ENCODE measurements around the gene HPS4.

The HPS4 gene

GRCh38 chr22:26481112-26481693 lies 2.4 kb downstream of the HPS4 start:
- no peak for TF ChIP-seq CTCF (IDR thresholded peaks at IDR 0.05; ENCODE audit: low read depth, low read length)
- no peak for DNase-seq (ENCODE audit: low read depth in 2 of 2)
- H3K4me3 ChIP-seq (replicated peaks in 1 of 2; ENCODE audit: low read depth in 2 of 2, low read length in 2 of 2) = no peak overlapping the region

- no peak overlapping the region for H3K4me3 ChIP-seq (replicated peaks in 1 of 2; ENCODE audit: low read depth in 2 of 2, low read length in 2 of 2)
- no peak for DNase-seq (ENCODE audit: low read depth in 2 of 2)
- TF ChIP-seq CTCF (IDR thresholded peaks at IDR 0.05; ENCODE audit: low read depth, low read length) = no peak
Measured at GRCh38 chr22:26480611-26480932, 3.0 kb downstream of the HPS4 start.

- no peak overlapping the region for H3K4me3 ChIP-seq (replicated peaks in 1 of 2; ENCODE audit: low read depth in 2 of 2, low read length in 2 of 2)
- DNase-seq (ENCODE audit: low read depth in 2 of 2) = no peak
- TF ChIP-seq CTCF (IDR thresholded peaks at IDR 0.05; ENCODE audit: low read depth, low read length) = no peak
Measured at GRCh38 chr22:26479792-26480610, 3.6 kb downstream of the HPS4 start.

GRCh38 chr22:26479043-26479791 lies 4.4 kb downstream of the HPS4 start:
- DNase-seq (ENCODE audit: low read depth in 2 of 2) = no peak
- H3K4me3 ChIP-seq (replicated peaks in 1 of 2; ENCODE audit: low read depth in 2 of 2, low read length in 2 of 2) = no peak overlapping the region
- no peak for TF ChIP-seq CTCF (IDR thresholded peaks at IDR 0.05; ENCODE audit: low read depth, low read length)

GRCh38 chr22:26477341-26477731 lies 6.2 kb downstream of the HPS4 start:
- DNase-seq (ENCODE audit: low read depth in 2 of 2) = no peak
- H3K4me3 ChIP-seq (replicated peaks in 1 of 2; ENCODE audit: low read depth in 2 of 2, low read length in 2 of 2) = no peak overlapping the region
- TF ChIP-seq CTCF (IDR thresholded peaks at IDR 0.05; ENCODE audit: low read depth, low read length) = no peak

- H3K4me3 ChIP-seq (replicated peaks in 1 of 2; ENCODE audit: low read depth in 2 of 2, low read length in 2 of 2) = no peak overlapping the region
- no peak for TF ChIP-seq CTCF (IDR thresholded peaks at IDR 0.05; ENCODE audit: low read depth, low read length)
- peak; percentile 29 to 72 for DNase-seq (ENCODE audit: low read depth in 2 of 2)
Measured at GRCh38 chr22:26476705-26477340, 6.8 kb downstream of the HPS4 start.
